K562 (cell line): ENCODE data around the gene RNF123. TPM values are rescaled to one million over a fixed set of nuclear protein-coding genes. Genes with fewer than 3 reads are reported as not detected.

Source experiments
- CBFA2T2 ChIP-seq: fragments of 450-650 bp; conservative IDR thresholded peaks from 2 replicates; pipeline ENCODE4 v1.6.1; 2017; ENCODE audit warnings: mild to moderate bottlenecking
- CBX3 ChIP-seq, 2 experiments: IDR thresholded peaks; 1 replicate in 1 of 2; 2 replicates in 1 of 2; pipeline ENCODE4 v1.6.1; 2012; ENCODE audit warnings: inconsistent platforms in 2 of 2, low read length in 2 of 2, borderline replicate concordance in 1 of 2, control low read depth in 1 of 2
- CC2D1A ChIP-seq: fragments of 450-650 bp; IDR thresholded peaks from 2 replicates; pipeline ENCODE4 v1.6.1; 2017; ENCODE audit warnings: mild to moderate bottlenecking
- ELF1 ChIP-seq: fragments of 200-800 bp; sonication (Bioruptor generic); IDR thresholded peaks from 2 replicates; pipeline ENCODE4 v1.6.1; 2016; ENCODE audit warnings: missing genetic modification characterization, missing compliant biosample characterization
- EP400 ChIP-seq: fragments of 450-650 bp; IDR thresholded peaks from 2 replicates; pipeline ENCODE4 v1.6.1; 2017; ENCODE audit warnings: antibody characterized with exemption, mild to moderate bottlenecking, moderate library complexity
- HDAC1 ChIP-seq, 2 experiments: fragments of 450-650 bp; IDR thresholded peaks; 2 replicates each; pipeline ENCODE4 v1.6.1; 2016 to 2017; ENCODE audit warnings: inconsistent platforms in 1 of 2, mild to moderate bottlenecking in 1 of 2, moderate library complexity in 1 of 2
- MXI1 ChIP-seq: IDR thresholded peaks from 2 replicates; pipeline ENCODE4 v1.6.1; 2011; ENCODE audit warnings: low read depth, mild to moderate bottlenecking, improper control_type of control experiment, low read length
- POLR2A ChIP-seq: fragments of 450-650 bp; conservative IDR thresholded peaks from 2 replicates; pipeline ENCODE4 v1.6.1; 2016
- RB1 ChIP-seq: fragments of 450-650 bp; IDR thresholded peaks from 2 replicates; pipeline ENCODE4 v1.6.1; 2017; ENCODE audit warnings: low read depth, mild to moderate bottlenecking
- RCOR1 ChIP-seq, 2 experiments: IDR thresholded peaks; 2 replicates each; pipeline ENCODE4 v1.6.1; 2012; ENCODE audit warnings: low read depth in 2 of 2, low read length in 2 of 2, borderline replicate concordance in 1 of 2, improper control_type of control experiment in 1 of 2
- WHSC1 ChIP-seq: IDR thresholded peaks from one replicate; pipeline ENCODE4 v1.6.1; 2012; ENCODE audit warnings: low read length, control low read depth, inconsistent platforms
- YY1 ChIP-seq, 3 experiments: IDR thresholded peaks; 2 replicates each; pipeline ENCODE4 v1.6.1; 2011; ENCODE audit warnings: low read length in 2 of 3, mild to moderate bottlenecking in 2 of 3, moderate library complexity in 2 of 3, borderline replicate concordance in 1 of 3, control low read depth in 1 of 3, low read depth in 1 of 3; ENCODE audit not compliant: insufficient read depth in 3 of 3, insufficient replicate concordance in 2 of 3, control insufficient read depth in 1 of 3, insufficient read length in 1 of 3; ENCODE audit errors: extremely low read depth in 1 of 3
- polyA plus RNA-seq, 8 experiments: library from polyadenylated mRNA; depleted of rRNA in 4 of 8; stranded (reverse) in 5 of 8; unstranded in 3 of 8; fragments of >200 nt; fragmentation: Nextera tagmentation in 2 of 8; fragmentation: Illumina TruSeq in 1 of 8; extraction: Ambion mirVana in 2 of 8; extraction: Trizol in 1 of 8; gene quantifications; 2 replicates each; pipeline versions ENCODE4 v1.2.1 to v1.2.3, GENCODE V29; 2011 to 2014; ENCODE audit warnings: inconsistent platforms in 1 of 8, missing spikeins in 1 of 8
- total RNA-seq, 7 experiments: library from RNA; depleted of rRNA in 6 of 7; stranded (reverse); fragments of >200 nt in 6 of 7; fragmentation: Illumina TruSeq in 2 of 7; extraction: Trizol in 2 of 7; gene quantifications; 2 replicates each; pipeline versions ENCODE4 v1.2.1 to v1.2.3, GENCODE V29; 2011 to 2021; ENCODE audit warnings: low replicate concordance in 1 of 7
- TF ChIP-seq, protein P1 (sequence below), 2 experiments: fragments of 450-650 bp in 1 of 2; IDR thresholded peaks; 2 replicates each; pipeline ENCODE4 v1.6.1; 2011 to 2017; ENCODE audit warnings: low read depth in 2 of 2, antibody characterized with exemption in 1 of 2, borderline replicate concordance in 1 of 2, low read length in 1 of 2, mild to moderate bottlenecking in 1 of 2, mixed read lengths in 1 of 2; ENCODE audit not compliant: control insufficient read depth in 1 of 2
- TF ChIP-seq, protein P2 (sequence below), 2 experiments: fragments of 250-450 bp in 1 of 2; fragments of 450-650 bp in 1 of 2; sonication (Bioruptor Pico) in 1 of 2; IDR thresholded peaks; 2 replicates each; pipeline versions ENCODE4 v1.6.1 to v1.8.0; 2016 to 2021; ENCODE audit warnings: mild to moderate bottlenecking in 2 of 2, moderate library complexity in 2 of 2, missing compliant biosample characterization in 1 of 2, missing genetic modification characterization in 1 of 2
- TF ChIP-seq, protein P3 (sequence below): fragments of 450-650 bp; IDR thresholded peaks from 2 replicates; pipeline ENCODE4 v1.6.1; 2016

Gene RNF123
- total and polyA plus RNA-seq, 9 of the 15 experiments (the other 6 are each of a cell fraction or from before 2014, with no cell fraction given) = 8.7 to 53.1 (median 17.5) TPM

DNA sequence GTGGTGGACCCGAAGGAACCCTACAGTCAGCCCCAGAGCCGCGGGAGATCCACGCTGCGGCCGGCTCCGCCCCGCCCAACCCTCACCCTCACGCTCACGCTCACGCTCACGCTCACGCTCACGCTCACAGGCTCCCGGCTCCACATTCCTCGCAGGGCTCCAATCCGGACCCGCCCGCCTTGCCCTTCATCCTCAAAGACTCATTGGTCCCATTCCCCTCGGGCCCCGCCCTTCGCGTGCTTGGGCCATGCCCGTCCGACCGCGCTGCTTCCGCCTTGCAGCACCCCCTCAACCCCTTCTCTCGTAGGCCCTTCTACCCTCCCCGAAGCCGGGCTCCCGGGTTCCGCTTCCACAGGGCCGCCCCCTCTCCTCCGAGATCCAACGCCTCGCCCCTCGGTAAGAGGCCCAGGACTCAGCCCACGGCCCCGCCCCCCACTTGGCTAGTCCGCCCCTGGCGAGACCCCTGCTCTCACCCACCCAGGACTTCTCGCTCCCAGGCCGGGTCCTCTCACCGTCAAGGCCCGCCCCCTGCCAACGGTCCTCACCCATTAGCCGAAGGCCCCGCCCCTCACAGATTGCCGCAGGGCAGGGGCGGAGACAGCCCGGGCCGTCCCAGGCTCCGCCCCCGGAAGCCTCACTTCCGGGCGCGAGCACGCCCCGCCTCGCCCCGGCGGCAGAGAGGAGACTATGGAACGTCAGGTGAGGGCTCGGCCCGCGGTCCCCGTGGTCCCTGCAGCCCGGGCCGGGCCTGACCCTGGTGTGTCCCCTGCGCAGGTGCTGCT, 15.5 kb upstream of the RNF123 start, which contains the start of gene APEH (continued):
- TF ChIP-seq, protein P1, sequence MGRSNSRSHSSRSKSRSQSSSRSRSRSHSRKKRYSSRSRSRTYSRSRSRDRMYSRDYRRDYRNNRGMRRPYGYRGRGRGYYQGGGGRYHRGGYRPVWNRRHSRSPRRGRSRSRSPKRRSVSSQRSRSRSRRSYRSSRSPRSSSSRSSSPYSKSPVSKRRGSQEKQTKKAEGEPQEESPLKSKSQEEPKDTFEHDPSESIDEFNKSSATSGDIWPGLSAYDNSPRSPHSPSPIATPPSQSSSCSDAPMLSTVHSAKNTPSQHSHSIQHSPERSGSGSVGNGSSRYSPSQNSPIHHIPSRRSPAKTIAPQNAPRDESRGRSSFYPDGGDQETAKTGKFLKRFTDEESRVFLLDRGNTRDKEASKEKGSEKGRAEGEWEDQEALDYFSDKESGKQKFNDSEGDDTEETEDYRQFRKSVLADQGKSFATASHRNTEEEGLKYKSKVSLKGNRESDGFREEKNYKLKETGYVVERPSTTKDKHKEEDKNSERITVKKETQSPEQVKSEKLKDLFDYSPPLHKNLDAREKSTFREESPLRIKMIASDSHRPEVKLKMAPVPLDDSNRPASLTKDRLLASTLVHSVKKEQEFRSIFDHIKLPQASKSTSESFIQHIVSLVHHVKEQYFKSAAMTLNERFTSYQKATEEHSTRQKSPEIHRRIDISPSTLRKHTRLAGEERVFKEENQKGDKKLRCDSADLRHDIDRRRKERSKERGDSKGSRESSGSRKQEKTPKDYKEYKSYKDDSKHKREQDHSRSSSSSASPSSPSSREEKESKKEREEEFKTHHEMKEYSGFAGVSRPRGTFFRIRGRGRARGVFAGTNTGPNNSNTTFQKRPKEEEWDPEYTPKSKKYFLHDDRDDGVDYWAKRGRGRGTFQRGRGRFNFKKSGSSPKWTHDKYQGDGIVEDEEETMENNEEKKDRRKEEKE (IDR thresholded peaks at IDR 0.05; ENCODE audit: borderline replicate concordance in 1 of 2, control insufficient read depth in 1 of 2, low read depth in 2 of 2, low read length in 1 of 2) = peak in 1 of 2 experiments; percentile 68; a peak in 1 of 4 replicates
- TF ChIP-seq RB1 (peak; percentile 46; the same call in 1 of the 2 replicates), YY1 (IDR thresholded peaks at IDR 0.05; ENCODE audit: borderline replicate concordance in 1 of 3, control insufficient read depth in 1 of 3, extremely low read depth in 1 of 3, insufficient read depth in 3 of 3, insufficient read length in 1 of 3, insufficient replicate concordance in 2 of 3, low read depth in 1 of 3, low read length in 2 of 3) (peak in 2 of 3 experiments; percentile 3 to 34), EP400 (peak; percentile 88), CBFA2T2 (0 out of 2 replicates have a peak, but pooled peaks have one; percentile 1), ELF1 (peak; percentile 83), MXI1 (no peak), HDAC1 (IDR thresholded peaks at IDR 0.05) (peak in 1 of 2 experiments; percentile 52; a peak in 2 of 4 replicates), WHSC1 (no peak), CBX3 (IDR thresholded peaks at IDR 0.05; ENCODE audit: borderline replicate concordance in 1 of 2, low read length in 2 of 2) (no peak; a peak in 1 of 3 replicates), RCOR1 (IDR thresholded peaks at IDR 0.05; ENCODE audit: borderline replicate concordance in 1 of 2, low read depth in 2 of 2, low read length in 2 of 2) (0 out of 4 replicates have a peak, but pooled peaks of 1 of the 2 experiments have one; percentile 6), POLR2A (peak; percentile 80), CC2D1A (0 out of 2 replicates have a peak, but pooled peaks have one; percentile 20)
- TF ChIP-seq, protein P2, sequence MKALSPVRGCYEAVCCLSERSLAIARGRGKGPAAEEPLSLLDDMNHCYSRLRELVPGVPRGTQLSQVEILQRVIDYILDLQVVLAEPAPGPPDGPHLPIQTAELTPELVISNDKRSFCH (CRISPR knock-in tag; IDR thresholded peaks at IDR 0.05) = no peak
- TF ChIP-seq, protein P2 (tag; IDR thresholded peaks at IDR 0.05) = no peak
- TF ChIP-seq, protein P3, sequence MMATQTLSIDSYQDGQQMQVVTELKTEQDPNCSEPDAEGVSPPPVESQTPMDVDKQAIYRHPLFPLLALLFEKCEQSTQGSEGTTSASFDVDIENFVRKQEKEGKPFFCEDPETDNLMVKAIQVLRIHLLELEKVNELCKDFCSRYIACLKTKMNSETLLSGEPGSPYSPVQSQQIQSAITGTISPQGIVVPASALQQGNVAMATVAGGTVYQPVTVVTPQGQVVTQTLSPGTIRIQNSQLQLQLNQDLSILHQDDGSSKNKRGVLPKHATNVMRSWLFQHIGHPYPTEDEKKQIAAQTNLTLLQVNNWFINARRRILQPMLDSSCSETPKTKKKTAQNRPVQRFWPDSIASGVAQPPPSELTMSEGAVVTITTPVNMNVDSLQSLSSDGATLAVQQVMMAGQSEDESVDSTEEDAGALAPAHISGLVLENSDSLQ = peak; percentile 89
